Measurements from ENCODE around the gene PPIF. TPM values are rescaled to one million over a fixed set of nuclear protein-coding genes. Genes with fewer than 3 reads are reported as not detected.
A peak's percentile ranks its signal among the peaks of the same experiment; 100 is the strongest.

Gene PPIF
- total RNA-seq, 2 donors from 2014 or later, result 59.4 to 82.3 TPM

GRCh38 chr10:79342295-79342761, 4.9 kb upstream of the PPIF start:
- H3K9me3 ChIP-seq (ENCODE audit: control insufficient read depth, low read length, poor library complexity, severe bottlenecking), result no peaks in the 10 kb centered on the region
- no peak for DNase-seq
- H3K27me3 Mint-ChIP-seq, result no peaks in the 10 kb centered on the region
- no peak overlapping the region for H3K4me3 Mint-ChIP-seq
- H3K4me1 Mint-ChIP-seq, result peaks cover 14% of the 10 kb centered on the region
- H3K36me3 Mint-ChIP-seq (ENCODE audit: low read depth), result no peaks in the 10 kb centered on the region
- peak overlapping the region; percentile 65 for H3K27ac Mint-ChIP-seq
- ATAC-seq, result no peak

- Mint-ChIP-seq H3K4me3 (no peak overlapping the region), H3K4me1 (peaks cover 15% of the 10 kb centered on the region), H3K36me3 (ENCODE audit: low read depth) (no peaks in the 10 kb centered on the region), H3K27me3 (no peaks in the 10 kb centered on the region), H3K27ac (peak overlapping the region; percentile 19)
- DNase-seq (no peak), ATAC-seq (no peak)
- H3K9me3 ChIP-seq (ENCODE audit: control insufficient read depth, low read length, poor library complexity, severe bottlenecking), result no peaks in the 10 kb centered on the region
Measured at GRCh38 chr10:79342811-79343561, 4.3 kb upstream of the PPIF start.

- H3K9me3 ChIP-seq (ENCODE audit: control insufficient read depth, low read length, poor library complexity, severe bottlenecking), result no peaks in the 10 kb centered on the region
- H3K36me3 Mint-ChIP-seq (ENCODE audit: low read depth), result no peaks in the 10 kb centered on the region
- H3K27me3 Mint-ChIP-seq, result no peaks in the 10 kb centered on the region
- ATAC-seq (no peak), DNase-seq (no peak)
- peaks cover 25% of the 10 kb centered on the region for H3K4me1 Mint-ChIP-seq
- H3K27ac Mint-ChIP-seq, result peak overlapping the region; percentile 19
- no peak overlapping the region for H3K4me3 Mint-ChIP-seq
Measured at GRCh38 chr10:79344502-79345195, 2.6 kb upstream of the PPIF start.

- no peak for ATAC-seq
- H3K36me3 Mint-ChIP-seq (ENCODE audit: low read depth), result peaks cover 3% of the 10 kb centered on the region
- peaks cover 30% of the 10 kb centered on the region for H3K4me1 Mint-ChIP-seq
- no peak for DNase-seq
- H3K27me3 Mint-ChIP-seq, result no peaks in the 10 kb centered on the region
- no peak overlapping the region for H3K27ac Mint-ChIP-seq
- no peaks in the 10 kb centered on the region for H3K9me3 ChIP-seq (ENCODE audit: control insufficient read depth, low read length, poor library complexity, severe bottlenecking)
- H3K4me3 Mint-ChIP-seq, result no peak overlapping the region
Measured at GRCh38 chr10:79345241-79346011, 1.8 kb upstream of the PPIF start.

GRCh38 chr10:79346012-79346340, 1.3 kb upstream of the PPIF start:
- Mint-ChIP-seq H3K4me3 (peak overlapping the region; percentile 52), H3K27me3 (no peaks in the 10 kb centered on the region), H3K36me3 (ENCODE audit: low read depth) (peaks cover 3% of the 10 kb centered on the region), H3K4me1 (peaks cover 30% of the 10 kb centered on the region), H3K27ac (no peak overlapping the region)
- H3K9me3 ChIP-seq (ENCODE audit: control insufficient read depth, low read length, poor library complexity, severe bottlenecking), result no peaks in the 10 kb centered on the region
- ATAC-seq (no peak), DNase-seq (no peak)

GRCh38 chr10:79346388-79347225, 662 bp upstream of the PPIF start:
- DNase-seq (no peak), ATAC-seq (no peak)
- H3K36me3 Mint-ChIP-seq (ENCODE audit: low read depth), result peaks cover 3% of the 10 kb centered on the region
- peaks cover 30% of the 10 kb centered on the region for H3K4me1 Mint-ChIP-seq
- H3K9me3 ChIP-seq (ENCODE audit: control insufficient read depth, low read length, poor library complexity, severe bottlenecking), result no peaks in the 10 kb centered on the region
- peak overlapping the region; percentile 84 for H3K27ac Mint-ChIP-seq
- H3K4me3 Mint-ChIP-seq, result no peak overlapping the region
- H3K27me3 Mint-ChIP-seq, result no peaks in the 10 kb centered on the region

- Mint-ChIP-seq H3K27ac (peak overlapping the region; percentile 92), H3K36me3 (ENCODE audit: low read depth) (peaks cover 5% of the 10 kb centered on the region), H3K4me1 (peaks cover 29% of the 10 kb centered on the region), H3K4me3 (peak overlapping the region; percentile 90), H3K27me3 (no peaks in the 10 kb centered on the region)
- no peaks in the 10 kb centered on the region for H3K9me3 ChIP-seq (ENCODE audit: control insufficient read depth, low read length, poor library complexity, severe bottlenecking)
- DNase-seq, result peak; percentile 53 to 63 (median 63)
- peak; percentile 65 for ATAC-seq
Measured at GRCh38 chr10:79347894-79348639, 798 bp downstream of the PPIF start.

GRCh38 chr10:79348640-79348988, 1.3 kb downstream of the PPIF start:
- no peak for DNase-seq
- Mint-ChIP-seq H3K27me3 (no peaks in the 10 kb centered on the region), H3K36me3 (ENCODE audit: low read depth) (peaks cover 9% of the 10 kb centered on the region), H3K4me3 (peak overlapping the region; percentile 90), H3K4me1 (peaks cover 31% of the 10 kb centered on the region), H3K27ac (peak overlapping the region; percentile 92)
- ATAC-seq, result no peak
- no peaks in the 10 kb centered on the region for H3K9me3 ChIP-seq (ENCODE audit: control insufficient read depth, low read length, poor library complexity, severe bottlenecking)

- peaks cover 10% of the 10 kb centered on the region for H3K36me3 Mint-ChIP-seq (ENCODE audit: low read depth)
- ATAC-seq (no peak), DNase-seq (no peak)
- H3K4me3 Mint-ChIP-seq, result peak overlapping the region; percentile 90
- peak overlapping the region; percentile 92 for H3K27ac Mint-ChIP-seq
- peaks cover 28% of the 10 kb centered on the region for H3K4me1 Mint-ChIP-seq
- no peaks in the 10 kb centered on the region for H3K27me3 Mint-ChIP-seq
- H3K9me3 ChIP-seq (ENCODE audit: control insufficient read depth, low read length, poor library complexity, severe bottlenecking), result no peaks in the 10 kb centered on the region
Measured at GRCh38 chr10:79349072-79349491, 1.8 kb downstream of the PPIF start.

GRCh38 chr10:79349766-79350406, 2.6 kb downstream of the PPIF start:
- Mint-ChIP-seq H3K36me3 (ENCODE audit: low read depth) (peaks cover 10% of the 10 kb centered on the region), H3K27me3 (no peaks in the 10 kb centered on the region), H3K4me3 (peak overlapping the region; percentile 90), H3K27ac (peak overlapping the region; percentile 92), H3K4me1 (peaks cover 28% of the 10 kb centered on the region)
- DNase-seq (no peak), ATAC-seq (no peak)
- H3K9me3 ChIP-seq (ENCODE audit: control insufficient read depth, low read length, poor library complexity, severe bottlenecking), result no peaks in the 10 kb centered on the region

- H3K9me3 ChIP-seq (ENCODE audit: control insufficient read depth, low read length, poor library complexity, severe bottlenecking), result no peaks in the 10 kb centered on the region
- H3K27ac Mint-ChIP-seq, result peak overlapping the region; percentile 92
- no peaks in the 10 kb centered on the region for H3K27me3 Mint-ChIP-seq
- H3K36me3 Mint-ChIP-seq (ENCODE audit: low read depth), result peaks cover 14% of the 10 kb centered on the region
- no peak overlapping the region for H3K4me3 Mint-ChIP-seq
- no peak for ATAC-seq
- DNase-seq, result no peak
- peaks cover 27% of the 10 kb centered on the region for H3K4me1 Mint-ChIP-seq
Measured at GRCh38 chr10:79350407-79351154, 3.3 kb downstream of the PPIF start.
